ENCODE measurements around the gene SLC2A6. TPM values are rescaled to one million over a fixed set of nuclear protein-coding genes. Genes with fewer than 3 reads are reported as not detected.

The SLC2A6 gene
- total RNA-seq, 1 donor from 2014 or later, result 4.1 TPM

DNA sequence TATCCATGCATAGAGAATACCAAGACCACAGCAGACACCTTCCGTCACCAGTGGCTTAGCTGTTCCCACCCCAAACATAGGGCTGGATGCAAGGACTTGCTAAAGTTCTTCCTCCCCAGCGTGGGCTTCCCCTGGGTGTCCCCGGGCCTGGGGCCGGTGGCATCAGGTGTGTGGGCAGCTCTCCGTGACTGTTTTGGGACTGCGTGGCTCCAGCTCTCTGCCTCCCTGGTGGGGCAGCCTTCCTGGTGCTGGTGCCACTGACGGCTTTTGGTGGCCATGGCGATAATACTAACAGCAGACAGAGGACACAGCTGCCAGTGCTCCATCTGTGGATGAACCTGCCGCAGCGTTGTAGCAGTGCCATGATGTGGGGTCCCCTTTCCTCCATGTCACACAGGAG lies 14.3 kb downstream of the SLC2A6 start:
- no peaks in the 10 kb centered on the region for H3K4me1 Mint-ChIP-seq (ENCODE audit: low read depth)
- no peaks in the 10 kb centered on the region for H3K9me3 Mint-ChIP-seq
- intact Hi-C loops (cut with micrococcal nuclease), result no loop called here

GRCh38 chr9:133463864-133464615 lies 14.9 kb downstream of the SLC2A6 start:
- Mint-ChIP-seq H3K4me3 (no peak overlapping the region), H3K27me3 (ENCODE audit: insufficient read depth) (peaks cover 11% of the 10 kb centered on the region), H3K36me3 (ENCODE audit: low read depth) (no peaks in the 10 kb centered on the region), H3K4me1 (ENCODE audit: low read depth) (no peaks in the 10 kb centered on the region), H3K27ac (no peak overlapping the region), H3K9me3 (no peaks in the 10 kb centered on the region)
- intact Hi-C loops (cut with micrococcal nuclease), result no loop called here
- no peak for DNase-seq (ENCODE audit: low spot score)

More for the DNA sequence above, 14.3 kb downstream of the SLC2A6 start:
- no peak overlapping the region for H3K4me3 Mint-ChIP-seq
- no peaks in the 10 kb centered on the region for H3K36me3 Mint-ChIP-seq (ENCODE audit: low read depth)
- no peak overlapping the region for H3K27ac Mint-ChIP-seq
- DNase-seq (ENCODE audit: low spot score), result no peak
- peaks cover 11% of the 10 kb centered on the region for H3K27me3 Mint-ChIP-seq (ENCODE audit: insufficient read depth)

GRCh38 chr9:133463234-133463863 lies 15.6 kb downstream of the SLC2A6 start:
- H3K36me3 Mint-ChIP-seq (ENCODE audit: low read depth), result no peaks in the 10 kb centered on the region
- no peaks in the 10 kb centered on the region for H3K9me3 Mint-ChIP-seq
- H3K4me1 Mint-ChIP-seq (ENCODE audit: low read depth), result no peaks in the 10 kb centered on the region
- DNase-seq (ENCODE audit: low spot score), result no peak
- no peak overlapping the region for H3K27ac Mint-ChIP-seq
- intact Hi-C loops (cut with micrococcal nuclease), result no loop called here
- no peak overlapping the region for H3K4me3 Mint-ChIP-seq
- H3K27me3 Mint-ChIP-seq (ENCODE audit: insufficient read depth), result peaks cover 11% of the 10 kb centered on the region

- Mint-ChIP-seq H3K4me3 (no peak overlapping the region), H3K36me3 (ENCODE audit: low read depth) (no peaks in the 10 kb centered on the region), H3K4me1 (ENCODE audit: low read depth) (no peaks in the 10 kb centered on the region), H3K27ac (no peak overlapping the region), H3K27me3 (ENCODE audit: insufficient read depth) (peaks cover 11% of the 10 kb centered on the region), H3K9me3 (no peaks in the 10 kb centered on the region)
- no peak for DNase-seq (ENCODE audit: low spot score)
- intact Hi-C loops (cut with micrococcal nuclease), result no loop called here
Observed at GRCh38 chr9:133461975-133462374, 16.9 kb downstream of the SLC2A6 start.

GRCh38 chr9:133460405-133461175 lies 18.3 kb downstream of the SLC2A6 start:
- Mint-ChIP-seq H3K27me3 (ENCODE audit: insufficient read depth) (peaks cover 11% of the 10 kb centered on the region), H3K27ac (peak overlapping the region; percentile 19), H3K4me1 (ENCODE audit: low read depth) (no peaks in the 10 kb centered on the region), H3K4me3 (peak overlapping the region; percentile 70), H3K9me3 (no peaks in the 10 kb centered on the region), H3K36me3 (ENCODE audit: low read depth) (no peaks in the 10 kb centered on the region)
- intact Hi-C loops (cut with micrococcal nuclease), result no loop called here
- no peak for DNase-seq (ENCODE audit: low spot score)

DNA sequence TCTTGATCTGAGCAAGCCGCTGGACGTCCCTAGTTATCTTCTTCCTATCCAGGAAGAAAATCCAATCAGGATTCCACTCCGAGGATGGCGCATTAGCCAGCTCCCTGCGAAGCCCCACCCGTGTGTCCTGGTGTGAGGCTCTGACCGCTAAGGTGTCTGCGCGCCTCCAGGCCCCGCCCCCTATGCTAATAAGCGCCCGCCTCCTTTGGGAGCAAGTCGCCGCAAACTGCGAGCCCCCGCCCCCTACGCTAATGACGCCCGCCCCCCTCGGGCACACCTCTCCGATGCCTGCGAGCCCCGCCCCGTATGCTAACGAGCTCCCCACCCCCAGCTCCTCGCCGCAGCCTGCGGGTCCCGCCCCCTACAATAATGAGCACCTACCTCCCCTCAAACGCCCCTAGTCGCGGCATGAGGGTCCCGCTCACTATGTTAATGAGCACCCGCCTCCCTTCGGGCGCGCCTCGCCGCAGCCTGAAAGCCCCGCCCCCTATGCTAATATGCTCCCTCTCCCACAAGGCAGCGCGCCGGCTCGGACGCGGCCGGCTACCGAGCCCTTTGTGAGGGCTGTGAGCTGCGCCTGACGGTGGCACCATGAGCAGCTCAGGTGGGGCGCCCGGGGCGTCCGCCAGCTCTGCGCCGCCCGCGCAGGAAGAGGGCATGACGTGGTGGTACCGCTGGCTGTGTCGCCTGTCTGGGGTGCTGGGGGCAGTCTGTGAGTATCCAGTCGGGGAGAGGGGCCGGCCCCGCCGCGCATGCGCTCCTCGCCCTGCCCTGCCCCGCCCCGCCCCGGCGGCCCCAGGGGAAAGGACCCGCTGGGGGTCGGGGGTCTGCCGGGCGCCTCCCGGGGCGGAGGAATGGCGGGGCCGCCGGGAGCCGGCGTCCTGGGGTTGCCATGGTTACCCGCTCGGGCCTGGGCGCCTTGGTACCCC lies 19.2 kb downstream of the SLC2A6 start, which contains the start of gene CACFD1:
TSS of gene CACFD1 (plus strand) at position 503 of the 929 bp plus-strand sequence. CDS start at position 592, 89 bp downstream.
- intact Hi-C loops (cut with micrococcal nuclease), result loop anchor here (1.0 to 2.0 kb wide), 8 partner anchors 20 to 609 kb away; partner anchors contain the start of genes BRD3, RALGDS, REXO4 and SLC2A6
- peak; percentile 80 for DNase-seq (ENCODE audit: low spot score)
- H3K27me3 Mint-ChIP-seq (ENCODE audit: insufficient read depth), result peaks cover 11% of the 10 kb centered on the region
- no peaks in the 10 kb centered on the region for H3K9me3 Mint-ChIP-seq
- H3K4me1 Mint-ChIP-seq (ENCODE audit: low read depth), result no peaks in the 10 kb centered on the region
- H3K4me3 Mint-ChIP-seq, result peak within 1 kb of the TSS; percentile 86
- H3K36me3 Mint-ChIP-seq (ENCODE audit: low read depth), result no peaks in the 10 kb centered on the region
- peak within 1 kb of the TSS; percentile 77 for H3K27ac Mint-ChIP-seq

GRCh38 chr9:133458643-133459312 lies 20.1 kb downstream of the SLC2A6 start:
- intact Hi-C loops (cut with micrococcal nuclease), result loop anchor here (1.0 to 2.0 kb wide), 8 partner anchors 21 to 610 kb away; partner anchors contain the start of genes BRD3, RALGDS, REXO4 and SLC2A6
- DNase-seq (ENCODE audit: low spot score), result no peak

DNA sequence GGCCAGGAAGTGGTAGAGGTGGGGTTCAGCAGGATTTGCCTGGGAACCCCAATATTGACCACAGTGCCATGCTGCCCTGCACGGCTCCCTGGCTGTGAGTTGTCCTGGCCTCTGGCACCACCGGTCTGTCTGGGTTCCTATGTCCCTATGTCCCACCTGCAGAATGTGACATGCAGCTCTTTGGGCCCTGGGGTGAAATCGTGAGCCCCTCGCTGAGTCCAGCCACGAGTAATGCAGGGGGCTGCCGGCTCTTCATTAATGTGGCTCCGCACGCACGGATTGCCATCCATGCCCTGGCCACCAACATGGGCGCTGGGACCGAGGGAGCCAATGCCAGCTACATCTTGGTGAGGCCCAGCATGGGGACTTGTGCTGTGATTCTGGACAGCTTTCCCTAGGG lies 21.2 kb downstream of the SLC2A6 start:
- no peak overlapping the region for H3K27ac Mint-ChIP-seq
- no peaks in the 10 kb centered on the region for H3K9me3 Mint-ChIP-seq
- DNase-seq (ENCODE audit: low spot score), result no peak
- intact Hi-C loops (cut with micrococcal nuclease), result loop anchor here (2.0 kb wide), 1 partner anchor 535 kb away; the partner anchor contains the start of gene VAV2
- peaks cover 12% of the 10 kb centered on the region for H3K27me3 Mint-ChIP-seq (ENCODE audit: insufficient read depth)
- H3K4me3 Mint-ChIP-seq, result no peak overlapping the region
- H3K4me1 Mint-ChIP-seq (ENCODE audit: low read depth), result no peaks in the 10 kb centered on the region
- no peaks in the 10 kb centered on the region for H3K36me3 Mint-ChIP-seq (ENCODE audit: low read depth)

More at GRCh38 chr9:133458643-133459312, 20.1 kb downstream of the SLC2A6 start:
- Mint-ChIP-seq H3K36me3 (ENCODE audit: low read depth) (no peaks in the 10 kb centered on the region), H3K27ac (no peak overlapping the region), H3K4me3 (no peak overlapping the region), H3K9me3 (no peaks in the 10 kb centered on the region), H3K4me1 (ENCODE audit: low read depth) (no peaks in the 10 kb centered on the region), H3K27me3 (ENCODE audit: insufficient read depth) (peaks cover 11% of the 10 kb centered on the region)

DNA sequence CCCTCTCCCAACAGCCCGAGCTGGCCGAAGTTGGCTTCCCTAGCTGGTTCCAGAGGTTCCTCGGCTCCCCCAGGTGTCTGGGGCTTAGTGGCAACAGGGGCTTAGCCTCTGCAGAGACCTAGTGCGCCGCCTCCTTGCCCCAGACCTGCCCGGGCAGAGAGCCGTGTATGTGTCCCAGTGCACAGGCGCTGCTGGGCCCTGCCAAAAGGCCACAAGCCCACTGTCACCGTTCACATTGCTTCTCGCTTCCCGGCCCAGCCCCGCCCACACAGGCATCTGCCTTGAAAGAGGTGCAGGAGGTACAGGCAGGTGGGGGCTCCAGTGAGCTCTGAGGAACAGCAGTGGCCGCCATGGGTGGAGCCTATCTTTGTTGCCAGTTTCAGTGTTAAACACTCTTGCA lies 21.7 kb downstream of the SLC2A6 start:
- peaks cover 9% of the 10 kb centered on the region for H3K27me3 Mint-ChIP-seq (ENCODE audit: insufficient read depth)
- no peaks in the 10 kb centered on the region for H3K4me1 Mint-ChIP-seq (ENCODE audit: low read depth)
- H3K27ac Mint-ChIP-seq, result no peak overlapping the region
- H3K36me3 Mint-ChIP-seq (ENCODE audit: low read depth), result no peaks in the 10 kb centered on the region
- no peaks in the 10 kb centered on the region for H3K9me3 Mint-ChIP-seq
- intact Hi-C loops (cut with micrococcal nuclease), result no loop called here
- H3K4me3 Mint-ChIP-seq, result no peak overlapping the region
- no peak for DNase-seq (ENCODE audit: low spot score)

DNA sequence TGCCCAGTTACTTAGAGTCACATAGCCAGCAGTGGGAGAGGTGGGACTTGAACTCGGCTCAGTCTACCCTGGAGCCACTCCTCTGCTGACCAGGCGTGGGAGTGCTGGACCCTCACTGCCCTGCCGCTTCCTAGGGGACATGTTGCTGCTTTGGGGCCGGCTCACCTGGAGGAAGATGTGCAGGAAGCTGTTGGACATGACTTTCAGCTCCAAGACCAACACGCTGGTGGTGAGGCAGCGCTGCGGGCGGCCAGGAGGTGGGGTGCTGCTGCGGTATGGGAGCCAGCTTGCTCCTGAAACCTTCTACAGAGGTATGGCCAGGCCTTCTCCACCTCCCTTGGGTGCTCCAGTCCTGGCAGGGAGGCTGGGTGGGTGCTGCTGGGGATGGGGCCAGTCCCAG lies 22.5 kb downstream of the SLC2A6 start:
- intact Hi-C loops (cut with micrococcal nuclease), result no loop called here
- no peak overlapping the region for H3K4me3 Mint-ChIP-seq

DNA sequence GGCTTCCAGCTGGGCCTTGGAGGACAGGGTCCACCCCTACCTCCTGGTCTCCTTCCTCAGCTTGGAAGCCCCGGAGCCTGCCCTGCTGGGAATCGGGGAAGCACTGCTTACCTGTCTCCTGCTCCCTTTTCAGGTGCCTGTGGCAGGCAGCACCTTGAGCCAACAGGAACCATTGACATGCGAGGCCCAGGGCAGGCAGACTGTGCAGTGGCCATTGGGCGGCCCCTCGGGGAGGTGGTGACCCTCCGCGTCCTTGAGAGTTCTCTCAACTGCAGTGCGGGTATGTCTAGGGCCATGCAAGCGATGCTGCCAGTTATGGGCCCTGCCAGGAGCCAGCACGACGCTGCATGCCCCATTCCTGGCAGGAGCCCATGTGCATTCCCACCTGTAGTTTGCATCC lies 23.0 kb downstream of the SLC2A6 start:
- H3K36me3 Mint-ChIP-seq (ENCODE audit: low read depth), result no peaks in the 10 kb centered on the region
- H3K4me1 Mint-ChIP-seq (ENCODE audit: low read depth), result no peaks in the 10 kb centered on the region
- H3K9me3 Mint-ChIP-seq, result no peaks in the 10 kb centered on the region
- peaks cover 1% of the 10 kb centered on the region for H3K27me3 Mint-ChIP-seq (ENCODE audit: insufficient read depth)
- no peak overlapping the region for H3K27ac Mint-ChIP-seq
- no peak overlapping the region for H3K4me3 Mint-ChIP-seq
- intact Hi-C loops (cut with micrococcal nuclease), result no loop called here
- DNase-seq (ENCODE audit: low spot score), result no peak

More for the DNA sequence above, 22.5 kb downstream of the SLC2A6 start:
- no peak for DNase-seq (ENCODE audit: low spot score)
- peaks cover 5% of the 10 kb centered on the region for H3K27me3 Mint-ChIP-seq (ENCODE audit: insufficient read depth)
- H3K36me3 Mint-ChIP-seq (ENCODE audit: low read depth), result no peaks in the 10 kb centered on the region
- no peaks in the 10 kb centered on the region for H3K9me3 Mint-ChIP-seq
- no peaks in the 10 kb centered on the region for H3K4me1 Mint-ChIP-seq (ENCODE audit: low read depth)
- H3K27ac Mint-ChIP-seq, result no peak overlapping the region
